Endothelial cell of umbilical vein (primary cell): Measurements from ENCODE around the gene NBPF4. TPM values are rescaled to one million over a fixed set of nuclear protein-coding genes. Genes with fewer than 3 reads are reported as not detected.
"Not testable (repeated sequence)": the region's sequence is repeated elsewhere in the genome, so short reads cannot be mapped to it uniquely, and the experiment has no call there.

ENCODE experiments used
- Bru-seq: library from RNA; stranded (reverse); fragments of 400-500 nt; gene quantifications from one replicate; lab custom pipeline; 2021; lab: Mats Ljungman, UMichigan
- BruChase-seq, 2 experiments: library from RNA; stranded (reverse); fragments of 400-500 nt; gene quantifications; one replicate each; lab custom pipeline; 2021; lab: Mats Ljungman, UMichigan
- BruUV-seq: library from RNA; stranded (reverse); fragments of 400-500 nt; replicated peaks from 2 replicates; lab custom pipeline; 2021; lab: Mats Ljungman, UMichigan
- CTCF ChIA-PET: fragments of 300-600, 350-600 bp; sonication (Branson Sonifier 250); formaldehyde crosslinking; loops from one replicate; lab custom pipeline; 2021; ENCODE audit warnings: antibody characterized with exemption, inconsistent platforms; lab: Charles Lee
- POLR2A ChIA-PET: fragments of 300-600, 350-600 bp; sonication (Branson Sonifier 250); formaldehyde crosslinking; loops from one replicate; lab custom pipeline; 2021; ENCODE audit warnings: antibody characterized with exemption, inconsistent platforms; lab: Charles Lee
- DNase-seq: peaks from one replicate; pipeline ENCODE4 v3.0.0-alpha.2; 2011; ENCODE audit warnings: low read depth, low spot score
- FAIRE-seq: peaks from 2 replicates; lab custom pipeline; 2011; peaks lifted over from hg19 to GRCh38; lab: Jason Lieb, UNC
- H2AFZ ChIP-seq: 2 replicates; pipeline ENCODE4 v1.6.0; 2012; ENCODE audit warnings: low read depth, low read length, control low read depth, inconsistent platforms
- H3K27ac ChIP-seq: 2 replicates; pipeline ENCODE4 v1.5.1; 2011; ENCODE audit warnings: low read depth, mild to moderate bottlenecking, control low read depth, low read length, moderate library complexity; ENCODE audit not compliant: insufficient read depth
- H3K27me3 ChIP-seq, 2 experiments: 2 replicates each; pipeline versions ENCODE4 v1.6.0 to v1.6.1; 2011; ENCODE audit warnings: low read length in 2 of 2, mixed read lengths in 1 of 2; ENCODE audit not compliant: control insufficient read depth in 2 of 2, insufficient read depth in 2 of 2
- H3K36me3 ChIP-seq, 2 experiments: 2 replicates in 1 of 2; 3 replicates in 1 of 2; pipeline ENCODE4 v1.5.1; 2011; ENCODE audit warnings: low read length in 2 of 2, mild to moderate bottlenecking in 1 of 2, moderate library complexity in 1 of 2; ENCODE audit not compliant: control insufficient read depth in 2 of 2, insufficient read depth in 2 of 2; ENCODE audit errors: extremely low read depth in 1 of 2
- H3K4me1 ChIP-seq: 3 replicates; pipeline ENCODE4 v1.5.1; 2011; ENCODE audit warnings: mild to moderate bottlenecking, low read length; ENCODE audit not compliant: control insufficient read depth, insufficient read depth; ENCODE audit errors: extremely low read depth
- H3K4me2 ChIP-seq: 2 replicates; pipeline ENCODE4 v1.6.1; 2011; ENCODE audit warnings: low read length, control low read depth, mixed read lengths; ENCODE audit not compliant: insufficient read depth
- H3K4me3 ChIP-seq, 3 experiments: fragments of 200-600 bp in 1 of 3; sonication (generic), shearing (Covaris generic) in 1 of 3; replicated peaks in 1 of 3; 2 replicates each; pipeline ENCODE4 v1.5.1; 2011 to 2016; ENCODE audit warnings: control low read depth in 3 of 3, low read length in 3 of 3, mild to moderate bottlenecking in 2 of 3, inconsistent platforms in 1 of 3, low read depth in 1 of 3, moderate library complexity in 1 of 3; ENCODE audit not compliant: insufficient read depth in 1 of 3
- H3K79me2 ChIP-seq: 2 replicates; pipeline ENCODE4 v1.6.0; 2012; ENCODE audit warnings: low read length, inconsistent platforms; ENCODE audit not compliant: control insufficient read depth, insufficient read depth
- H3K9ac ChIP-seq: replicated peaks from 2 replicates; pipeline ENCODE3; 2011; ENCODE audit warnings: low read length, control low read depth; ENCODE audit not compliant: insufficient read depth; ENCODE audit errors: extremely low read depth
- H3K9me1 ChIP-seq: replicated peaks from 3 replicates; pipeline ENCODE4 v1.6.0; 2011; ENCODE audit warnings: mild to moderate bottlenecking, low read length; ENCODE audit not compliant: control insufficient read depth, insufficient read depth; ENCODE audit errors: extremely low read depth
- H3K9me3 ChIP-seq: replicated peaks from 2 replicates; pipeline ENCODE4 v1.5.1; 2012; ENCODE audit warnings: low read length, inconsistent platforms; ENCODE audit not compliant: control insufficient read depth, insufficient read depth
- H4K20me1 ChIP-seq: replicated peaks from 2 replicates; pipeline ENCODE3; 2011; ENCODE audit warnings: mild to moderate bottlenecking, low read length; ENCODE audit not compliant: control insufficient read depth, insufficient read depth; ENCODE audit errors: extremely low read depth
- dilution Hi-C: fragments of 300-500 bp; cut with MboI; formaldehyde crosslinking; loops from one replicate; pipeline ENCODE4 v1.15.0; 2019; ENCODE audit warnings: low sequenced_read_pairs; ENCODE audit not compliant: extremely low pct_ligation_motif_present
- intact Hi-C: fragments of 100-400 bp; cut with micrococcal nuclease; formaldehyde crosslinking; loops from one replicate; pipeline ENCODE4 v1.10.0; 2022
- long read RNA-seq: library from polyadenylated mRNA; stranded (forward); transcript quantifications from one replicate; pipeline ENCODE4 v2.0.0, GENCODE V29; 2021
- polyA minus RNA-seq, 3 experiments: library from RNA; depleted of rRNA, polyadenylated mRNA; stranded (reverse); fragments of >200 nt; gene quantifications; 1 replicate in 1 of 3; 2 replicates in 2 of 3; pipeline ENCODE4 v1.2.3, GENCODE V29; 2011
- polyA plus RNA-seq, 4 experiments: library from polyadenylated mRNA; depleted of rRNA in 3 of 4; stranded (reverse) in 3 of 4; unstranded in 1 of 4; fragments of >200 nt; gene quantifications; 2 replicates each; pipeline versions ENCODE4 v1.2.1 to v1.2.3, GENCODE V29; 2011 to 2012; ENCODE audit warnings: missing spikeins in 1 of 4
- total RNA-seq: library from RNA; stranded (reverse); gene quantifications from 2 replicates; pipeline ENCODE4 v1.2.3, GENCODE V29; 2021

The NBPF4 gene
- not detected in 2 replicates for total RNA-seq
- not detected in 2 replicates for polyA plus RNA-seq
- polyA plus RNA-seq (2011; cell fraction: cytosol; rRNA removed) = not detected in 2 replicates
- polyA plus RNA-seq (2011; cell fraction: nucleus; rRNA removed) = not detected in 2 replicates
- polyA plus RNA-seq (2012) = not detected in 2 replicates
- not detected in 2 replicates for polyA minus RNA-seq
- polyA minus RNA-seq (2011; cell fraction: cytosol; rRNA and poly(A)+ RNA removed) = not detected
- polyA minus RNA-seq (2011; cell fraction: nucleus; rRNA and poly(A)+ RNA removed) = not detected in 2 replicates
- Bru-seq, nascent RNA = not detected
- not detected for BruChase-seq, experiment 1, labeled RNA remaining after a 6-hour chase
- not detected for BruChase-seq, experiment 2, labeled RNA remaining after a 2-hour chase
- long read RNA-seq = 0 reads

- H3K9me3 ChIP-seq, H3K4me3 ChIP-seq, H4K20me1 ChIP-seq, H3K4me2 ChIP-seq, CTCF ChIA-PET, dilution Hi-C loops, intact Hi-C loops, H3K27ac ChIP-seq, H2AFZ ChIP-seq, H3K4me1 ChIP-seq, FAIRE-seq, H3K9me1 ChIP-seq, H3K9ac ChIP-seq, H3K79me2 ChIP-seq, BruUV-seq, POLR2A ChIA-PET, H3K36me3 ChIP-seq, DNase-seq, H3K27me3 ChIP-seq: not testable (repeated sequence)
These were observed at the start of gene NBPF4 for GRCh38 chr1:108243976-108244375. Gene NBPF4 (minus strand): TSS chr1:108244076. CDS start chr1:108243761, 315 bp downstream.

- H3K9me3 ChIP-seq, DNase-seq, H3K36me3 ChIP-seq, CTCF ChIA-PET, FAIRE-seq, POLR2A ChIA-PET, H3K4me3 ChIP-seq, dilution Hi-C loops, BruUV-seq, H3K9ac ChIP-seq, H2AFZ ChIP-seq, H4K20me1 ChIP-seq, intact Hi-C loops, H3K9me1 ChIP-seq, H3K27ac ChIP-seq, H3K4me2 ChIP-seq, H3K27me3 ChIP-seq, H3K4me1 ChIP-seq, H3K79me2 ChIP-seq: not testable (repeated sequence)
These were observed 38.8 kb upstream of the NBPF4 start for GRCh38 chr1:108282528-108283257.

GRCh38 chr1:108272485-108273327 is 28.8 kb upstream of the NBPF4 start:
- H3K27ac ChIP-seq, H3K36me3 ChIP-seq, H3K4me3 ChIP-seq, H3K9me3 ChIP-seq, dilution Hi-C loops, FAIRE-seq, POLR2A ChIA-PET, H3K27me3 ChIP-seq, H3K4me1 ChIP-seq, H3K9ac ChIP-seq, H3K9me1 ChIP-seq, H4K20me1 ChIP-seq, H3K79me2 ChIP-seq, CTCF ChIA-PET, H2AFZ ChIP-seq, intact Hi-C loops, H3K4me2 ChIP-seq, BruUV-seq, DNase-seq: not testable (repeated sequence)
